Type B pancreatic cell (in vitro differentiated cells): ENCODE measurements around the gene MT1B. TPM values are rescaled to one million over a fixed set of nuclear protein-coding genes. Genes with fewer than 3 reads are reported as not detected.

ENCODE experiments used
- DNase-seq: peaks from one replicate; pipeline ENCODE4 v3.0.0; 2021; ENCODE audit warnings: mixed read lengths; ENCODE audit not compliant: unreplicated experiment; ENCODE audit errors: extremely low spot score
- H3K27ac Mint-ChIP-seq: 2 replicates; pipeline ENCODE4 v1.8.0; 2021; ENCODE audit warnings: mild to moderate bottlenecking, mixed read lengths
- H3K27me3 Mint-ChIP-seq: 2 replicates; pipeline ENCODE4 v1.8.0; 2021; ENCODE audit warnings: mixed read lengths
- H3K36me3 Mint-ChIP-seq: 2 replicates; pipeline ENCODE4 v1.8.0; 2021; ENCODE audit warnings: mixed read lengths
- H3K4me1 Mint-ChIP-seq: one replicate; pipeline ENCODE4 v1.8.0; 2021; ENCODE audit warnings: mixed read lengths; ENCODE audit not compliant: unreplicated experiment
- H3K4me3 Mint-ChIP-seq: 2 replicates; pipeline ENCODE4 v1.8.0; 2021; ENCODE audit warnings: mild to moderate bottlenecking, mixed read lengths
- H3K9me3 Mint-ChIP-seq: 2 replicates; pipeline ENCODE4 v1.8.0; 2021; ENCODE audit warnings: mixed read lengths
- CTCF ChIP-seq: fragments of 200-600 bp; sonication (generic); conservative IDR thresholded peaks from 2 replicates; pipeline ENCODE4 v1.5.0; 2021; ENCODE audit warnings: antibody characterized with exemption, mild to moderate bottlenecking
- total RNA-seq: library from RNA; stranded (reverse); gene quantifications from 2 replicates; pipeline ENCODE4 v1.2.1, GENCODE V29; 2021; ENCODE audit warnings: low replicate concordance

Gene MT1B
- total RNA-seq, 1 donor from 2014 or later: not detected

GRCh38 chr16:56647641-56648431 lies 3.9 kb upstream of the MT1B start:
- Mint-ChIP-seq H3K36me3 (no peaks in the 10 kb centered on the region), H3K27ac (no peak overlapping the region), H3K4me3 (no peak overlapping the region), H3K27me3 (peaks cover 97% of the 10 kb centered on the region), H3K4me1 (no peaks in the 10 kb centered on the region), H3K9me3 (no peaks in the 10 kb centered on the region)
- TF ChIP-seq CTCF: no peak
- no peak for DNase-seq

GRCh38 chr16:56649271-56649670 lies 2.4 kb upstream of the MT1B start:
- DNase-seq: no peak
- TF ChIP-seq CTCF: no peak
- Mint-ChIP-seq H3K36me3 (no peaks in the 10 kb centered on the region), H3K4me3 (no peak overlapping the region), H3K27ac (no peak overlapping the region), H3K27me3 (peaks cover 97% of the 10 kb centered on the region), H3K9me3 (no peaks in the 10 kb centered on the region), H3K4me1 (no peaks in the 10 kb centered on the region)

- H3K4me3 Mint-ChIP-seq: no peak overlapping the region
- peaks cover 95% of the 10 kb centered on the region for H3K27me3 Mint-ChIP-seq
- DNase-seq: no peak
- H3K4me1 Mint-ChIP-seq: no peaks in the 10 kb centered on the region
- H3K36me3 Mint-ChIP-seq: no peaks in the 10 kb centered on the region
- H3K27ac Mint-ChIP-seq: peak overlapping the region; percentile 16
- no peaks in the 10 kb centered on the region for H3K9me3 Mint-ChIP-seq
- no peak for TF ChIP-seq CTCF
Observed at GRCh38 chr16:56649820-56650219, 1.9 kb upstream of the MT1B start.

GRCh38 chr16:56652600-56652999 lies 914 bp downstream of the MT1B start:
- H3K4me3 Mint-ChIP-seq: no peak overlapping the region
- TF ChIP-seq CTCF: no peak
- DNase-seq: no peak
- H3K27me3 Mint-ChIP-seq: peaks cover 89% of the 10 kb centered on the region
- H3K36me3 Mint-ChIP-seq: no peaks in the 10 kb centered on the region
- no peaks in the 10 kb centered on the region for H3K4me1 Mint-ChIP-seq
- H3K9me3 Mint-ChIP-seq: no peaks in the 10 kb centered on the region
- H3K27ac Mint-ChIP-seq: no peak overlapping the region

GRCh38 chr16:56653218-56653617 lies 1.5 kb downstream of the MT1B start:
- no peak for TF ChIP-seq CTCF
- no peaks in the 10 kb centered on the region for H3K36me3 Mint-ChIP-seq
- H3K27ac Mint-ChIP-seq: no peak overlapping the region
- peaks cover 89% of the 10 kb centered on the region for H3K27me3 Mint-ChIP-seq
- H3K4me3 Mint-ChIP-seq: no peak overlapping the region
- H3K4me1 Mint-ChIP-seq: peaks cover 4% of the 10 kb centered on the region
- H3K9me3 Mint-ChIP-seq: no peaks in the 10 kb centered on the region
- DNase-seq: no peak
